ENCODE results near the gene ENDOD1. TPM values are rescaled to one million over a fixed set of nuclear protein-coding genes. Genes with fewer than 3 reads are reported as not detected.
A peak's percentile ranks its signal among the peaks of the same experiment; 100 is the strongest.

Gene ENDOD1
- total and polyA plus RNA-seq, 2 experiments from 2014 or later = 2.0 to 2.8 TPM

- peak in 1 of 2 donors; percentile 50 for DNase-seq (ENCODE audit: low read depth in 1 of 2, low spot score in 1 of 2)
- Histone ChIP-seq H3K36me3 (no peaks in the 10 kb centered on the region), H3K4me3 (no peak overlapping the region), H3K9me3 (ENCODE audit: low read depth) (no peaks in the 10 kb centered on the region), H3K27me3 (peaks cover 31% of the 10 kb centered on the region), H3K27ac (no peak overlapping the region), H3K4me1 (ENCODE audit: low read depth) (peaks cover 8% of the 10 kb centered on the region)
- no peak for TF ChIP-seq CTCF (IDR thresholded peaks at IDR 0.05; ENCODE audit: low read depth, low read length)
Measured at GRCh38 chr11:95144313-95145235, 54.9 kb downstream of the ENDOD1 start.

GRCh38 chr11:95145430-95146060 lies 55.9 kb downstream of the ENDOD1 start:
- H3K27me3 ChIP-seq = peaks cover 32% of the 10 kb centered on the region
- no peak overlapping the region for H3K4me3 ChIP-seq
- no peaks in the 10 kb centered on the region for H3K36me3 ChIP-seq
- peaks cover 8% of the 10 kb centered on the region for H3K4me1 ChIP-seq (ENCODE audit: low read depth)
- no peak for DNase-seq (ENCODE audit: low read depth in 1 of 2, low spot score in 1 of 2)
- TF ChIP-seq CTCF (IDR thresholded peaks at IDR 0.05; ENCODE audit: low read depth, low read length) = no peak
- no peaks in the 10 kb centered on the region for H3K9me3 ChIP-seq (ENCODE audit: low read depth)
- no peak overlapping the region for H3K27ac ChIP-seq

GRCh38 chr11:95147364-95147905 lies 57.8 kb downstream of the ENDOD1 start:
- peaks cover 25% of the 10 kb centered on the region for H3K27me3 ChIP-seq
- H3K4me3 ChIP-seq = no peak overlapping the region
- no peaks in the 10 kb centered on the region for H3K9me3 ChIP-seq (ENCODE audit: low read depth)
- H3K4me1 ChIP-seq (ENCODE audit: low read depth) = peaks cover 8% of the 10 kb centered on the region
- no peaks in the 10 kb centered on the region for H3K36me3 ChIP-seq
- peak in 1 of 2 donors; percentile 96 for DNase-seq (ENCODE audit: low read depth in 1 of 2, low spot score in 1 of 2)
- TF ChIP-seq CTCF (IDR thresholded peaks at IDR 0.05; ENCODE audit: low read depth, low read length) = no peak
- H3K27ac ChIP-seq = no peak overlapping the region

- Histone ChIP-seq H3K4me1 (ENCODE audit: low read depth) (peaks cover 8% of the 10 kb centered on the region), H3K4me3 (no peak overlapping the region), H3K9me3 (ENCODE audit: low read depth) (no peaks in the 10 kb centered on the region), H3K27ac (no peak overlapping the region), H3K27me3 (peaks cover 17% of the 10 kb centered on the region), H3K36me3 (no peaks in the 10 kb centered on the region)
- no peak for TF ChIP-seq CTCF (IDR thresholded peaks at IDR 0.05; ENCODE audit: low read depth, low read length)
- DNase-seq (ENCODE audit: low read depth in 1 of 2, low spot score in 1 of 2) = no peak
Measured at GRCh38 chr11:95148406-95148805, 58.8 kb downstream of the ENDOD1 start.

GRCh38 chr11:95148938-95149337 lies 59.3 kb downstream of the ENDOD1 start:
- H3K4me1 ChIP-seq (ENCODE audit: low read depth) = peaks cover 8% of the 10 kb centered on the region
- peaks cover 17% of the 10 kb centered on the region for H3K27me3 ChIP-seq
- H3K4me3 ChIP-seq = no peak overlapping the region
- TF ChIP-seq CTCF (IDR thresholded peaks at IDR 0.05; ENCODE audit: low read depth, low read length) = no peak
- no peaks in the 10 kb centered on the region for H3K9me3 ChIP-seq (ENCODE audit: low read depth)
- DNase-seq (ENCODE audit: low read depth in 1 of 2, low spot score in 1 of 2) = no peak
- H3K36me3 ChIP-seq = no peaks in the 10 kb centered on the region
- no peak overlapping the region for H3K27ac ChIP-seq
